ENCODE measurements around the gene TRAM2. TPM values are rescaled to one million over a fixed set of nuclear protein-coding genes. Genes with fewer than 3 reads are reported as not detected.

The TRAM2 gene
- total and polyA plus RNA-seq, 7 donors = 2.1 to 5.7 (median 4.3) TPM

DNA sequence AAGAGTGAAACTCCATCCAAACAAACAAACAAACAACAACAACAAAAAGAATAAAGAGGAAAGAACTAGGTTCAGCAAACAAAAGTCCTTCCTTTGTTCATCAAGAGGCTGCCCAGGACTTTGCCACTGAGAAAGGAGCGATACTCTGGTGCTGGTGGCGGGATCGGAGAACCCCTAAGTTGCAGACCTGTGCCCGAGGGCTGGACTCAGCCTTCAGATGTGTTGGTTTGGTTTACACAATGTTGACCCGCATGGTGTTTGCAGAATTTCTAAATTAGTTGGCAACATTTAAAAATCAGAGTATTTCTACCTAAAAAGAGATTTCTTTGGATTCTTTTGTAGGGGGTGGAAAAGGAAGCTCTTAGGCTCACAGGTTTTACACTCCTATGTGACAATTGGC, 42.5 kb downstream of the TRAM2 start:
- 97 to 99% (median 98%) methylated on average over 5 of the region's 5 CpGs for WGBS, 3 donors
- ATAC-seq (no peak), DNase-seq (no peak)
- intact Hi-C loops (cut with DNase I) = no loop called here
- H3K27ac ChIP-seq = no peak overlapping the region
- H3K9me3 ChIP-seq = no peaks in the 10 kb centered on the region
- no peak overlapping the region for H3K4me3 ChIP-seq
- peaks cover 4% of the 10 kb centered on the region for H3K4me1 ChIP-seq
- peaks cover 0 to 7% of the 10 kb centered on the region in 2 donors for H3K36me3 ChIP-seq (ENCODE audit: insufficient read depth in 1 of 2, low read depth in 1 of 2)
- TF ChIP-seq, protein P1, sequence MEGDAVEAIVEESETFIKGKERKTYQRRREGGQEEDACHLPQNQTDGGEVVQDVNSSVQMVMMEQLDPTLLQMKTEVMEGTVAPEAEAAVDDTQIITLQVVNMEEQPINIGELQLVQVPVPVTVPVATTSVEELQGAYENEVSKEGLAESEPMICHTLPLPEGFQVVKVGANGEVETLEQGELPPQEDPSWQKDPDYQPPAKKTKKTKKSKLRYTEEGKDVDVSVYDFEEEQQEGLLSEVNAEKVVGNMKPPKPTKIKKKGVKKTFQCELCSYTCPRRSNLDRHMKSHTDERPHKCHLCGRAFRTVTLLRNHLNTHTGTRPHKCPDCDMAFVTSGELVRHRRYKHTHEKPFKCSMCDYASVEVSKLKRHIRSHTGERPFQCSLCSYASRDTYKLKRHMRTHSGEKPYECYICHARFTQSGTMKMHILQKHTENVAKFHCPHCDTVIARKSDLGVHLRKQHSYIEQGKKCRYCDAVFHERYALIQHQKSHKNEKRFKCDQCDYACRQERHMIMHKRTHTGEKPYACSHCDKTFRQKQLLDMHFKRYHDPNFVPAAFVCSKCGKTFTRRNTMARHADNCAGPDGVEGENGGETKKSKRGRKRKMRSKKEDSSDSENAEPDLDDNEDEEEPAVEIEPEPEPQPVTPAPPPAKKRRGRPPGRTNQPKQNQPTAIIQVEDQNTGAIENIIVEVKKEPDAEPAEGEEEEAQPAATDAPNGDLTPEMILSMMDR (IDR thresholded peaks at IDR 0.05) = no peak
- H3K27me3 ChIP-seq (ENCODE audit: insufficient read depth in 3 of 3, low read length in 2 of 3) = no peaks in the 10 kb centered on the region

DNA sequence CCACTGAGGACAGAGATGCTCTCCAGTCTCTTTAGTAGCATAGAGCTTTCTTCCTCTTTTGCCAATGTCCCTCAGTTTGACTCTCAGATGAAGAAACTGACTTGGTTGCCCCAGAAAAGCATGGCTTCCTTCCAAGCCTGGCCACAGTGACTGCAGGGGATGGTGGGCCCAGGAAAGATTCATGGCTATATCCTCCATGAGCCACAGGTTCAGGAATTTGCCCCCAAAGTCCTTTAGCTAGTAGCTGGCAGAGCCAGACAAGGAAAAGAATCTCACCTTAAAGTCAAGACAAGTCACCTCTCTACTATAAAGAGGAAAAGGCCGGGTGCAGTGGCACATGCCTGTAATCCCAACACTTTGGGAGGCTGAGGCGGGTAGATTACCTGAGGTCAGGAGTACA, 43.4 kb downstream of the TRAM2 start:
- TF ChIP-seq, protein P1 (IDR thresholded peaks at IDR 0.05) = no peak

DNA sequence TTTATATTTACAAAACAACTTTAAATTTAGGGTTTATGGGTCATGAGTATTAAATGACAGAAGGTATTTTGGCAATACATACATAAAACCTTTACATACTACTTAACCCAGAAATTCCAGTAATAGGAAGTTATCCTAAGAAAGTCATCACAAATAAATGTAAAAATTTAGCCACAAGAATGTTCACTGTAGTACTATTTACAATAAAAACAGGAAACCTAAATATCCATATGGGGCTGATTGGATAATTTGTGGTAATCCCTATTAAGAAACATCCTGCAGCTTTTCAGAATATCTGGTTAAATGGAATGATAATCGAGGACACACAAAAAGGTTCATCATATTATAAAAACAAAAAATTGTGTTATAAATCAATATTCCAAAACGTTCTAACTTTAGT, 44.4 kb downstream of the TRAM2 start:
- H3K9me3 ChIP-seq = no peaks in the 10 kb centered on the region
- 82 to 95% (median 90%) methylated on average over 2 of the region's 2 CpGs for WGBS, 3 donors
- no peak for DNase-seq
- H3K4me1 ChIP-seq = no peaks in the 10 kb centered on the region
- ATAC-seq = no peak
- TF ChIP-seq, protein P1 (IDR thresholded peaks at IDR 0.05) = no peak
- intact Hi-C loops (cut with DNase I) = no loop called here
- no peak overlapping the region for H3K4me3 ChIP-seq
- no peaks in the 10 kb centered on the region for H3K27me3 ChIP-seq (ENCODE audit: insufficient read depth in 3 of 3, low read length in 2 of 3)
- peaks cover 0 to 7% of the 10 kb centered on the region in 2 donors for H3K36me3 ChIP-seq (ENCODE audit: insufficient read depth in 1 of 2, low read depth in 1 of 2)
- H3K27ac ChIP-seq = no peak overlapping the region

More for the DNA sequence above, 43.4 kb downstream of the TRAM2 start:
- Histone ChIP-seq H3K27ac (no peak overlapping the region), H3K4me3 (no peak overlapping the region), H3K36me3 (ENCODE audit: insufficient read depth in 1 of 2, low read depth in 1 of 2) (peaks cover 0 to 7% of the 10 kb centered on the region in 2 donors), H3K9me3 (no peaks in the 10 kb centered on the region), H3K4me1 (peaks cover 4% of the 10 kb centered on the region), H3K27me3 (ENCODE audit: insufficient read depth in 3 of 3, low read length in 2 of 3) (no peaks in the 10 kb centered on the region)
- DNase-seq (no peak), ATAC-seq (no peak)
- 85 to 99% (median 97%) methylated on average over 2 of the region's 2 CpGs for WGBS, 3 donors
- intact Hi-C loops (cut with DNase I) = no loop called here

DNA sequence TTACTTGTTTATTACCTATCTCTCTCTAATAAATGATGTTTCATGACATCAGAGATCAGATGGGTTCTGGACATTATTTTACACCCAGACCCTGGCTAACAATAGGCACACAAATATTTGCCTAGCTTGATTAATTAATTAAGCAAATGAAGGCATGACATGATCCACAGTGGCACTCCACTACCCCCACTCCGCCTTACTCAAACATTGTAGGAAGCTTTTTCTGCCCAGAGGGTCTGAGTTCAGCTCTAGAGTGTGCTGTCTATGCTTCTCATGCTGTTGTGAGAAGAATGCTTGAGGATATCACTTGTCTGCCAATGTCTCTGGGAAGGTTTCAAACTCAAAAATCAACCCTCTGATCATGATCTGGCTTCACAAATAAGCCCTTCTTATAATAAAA, 45.0 kb downstream of the TRAM2 start:
- ATAC-seq (no peak), DNase-seq (no peak)
- Histone ChIP-seq H3K4me3 (no peak overlapping the region), H3K4me1 (no peaks in the 10 kb centered on the region), H3K27ac (no peak overlapping the region), H3K9me3 (no peaks in the 10 kb centered on the region), H3K27me3 (ENCODE audit: insufficient read depth in 3 of 3, low read length in 2 of 3) (no peaks in the 10 kb centered on the region), H3K36me3 (ENCODE audit: insufficient read depth in 1 of 2, low read depth in 1 of 2) (peaks cover 0 to 7% of the 10 kb centered on the region in 2 donors)
- 96 to 97% (median 96%) methylated on average over 1 of the region's 1 CpG for WGBS, 3 donors
- TF ChIP-seq, protein P1 (IDR thresholded peaks at IDR 0.05) = no peak
- intact Hi-C loops (cut with DNase I) = no loop called here

DNA sequence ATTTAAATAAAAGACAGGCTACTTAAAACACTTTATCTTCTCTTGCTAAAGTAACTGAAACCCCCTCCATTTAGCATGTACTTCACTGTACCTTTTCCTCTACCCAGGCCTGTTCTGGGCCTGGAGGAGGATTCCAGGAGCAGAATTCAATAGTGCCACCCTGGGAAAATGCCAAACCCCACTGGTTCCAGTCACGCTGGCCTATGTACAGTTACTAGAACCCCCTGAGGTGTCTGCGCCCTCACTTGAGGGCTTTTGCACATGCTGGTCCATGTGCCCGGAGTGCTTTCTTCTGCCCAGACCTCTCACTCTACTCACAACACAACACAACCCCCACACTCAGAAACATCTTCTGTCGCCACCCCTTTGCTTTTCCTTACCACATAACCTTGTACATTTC, 45.5 kb downstream of the TRAM2 start:
- ATAC-seq (no peak), DNase-seq (no peak)
- 91 to 96% (median 92%) methylated on average over 4 of the region's 4 CpGs for WGBS, 3 donors

More for the DNA sequence above, 45.5 kb downstream of the TRAM2 start:
- no peaks in the 10 kb centered on the region for H3K9me3 ChIP-seq
- H3K4me3 ChIP-seq = no peak overlapping the region
- no peaks in the 10 kb centered on the region for H3K4me1 ChIP-seq
- intact Hi-C loops (cut with DNase I) = no loop called here
- H3K36me3 ChIP-seq (ENCODE audit: insufficient read depth in 1 of 2, low read depth in 1 of 2) = peaks cover 0 to 7% of the 10 kb centered on the region in 2 donors
- TF ChIP-seq, protein P1 (IDR thresholded peaks at IDR 0.05) = no peak
- H3K27me3 ChIP-seq (ENCODE audit: insufficient read depth in 3 of 3, low read length in 2 of 3) = no peaks in the 10 kb centered on the region
- no peak overlapping the region for H3K27ac ChIP-seq
